Fibroblast of skin of left quadriceps (primary cell): Measurements from ENCODE around the gene TADA1.
"Not testable (repeated sequence)": the region's sequence is repeated elsewhere in the genome, so short reads cannot be mapped to it uniquely, and the experiment has no call there.

ENCODE experiments used
- DNase-seq, 2 experiments: peaks; one replicate each; pipeline ENCODE4 v3.0.0-alpha.2; 2013; ENCODE audit warnings: low read depth in 2 of 2

The TADA1 gene

DNA sequence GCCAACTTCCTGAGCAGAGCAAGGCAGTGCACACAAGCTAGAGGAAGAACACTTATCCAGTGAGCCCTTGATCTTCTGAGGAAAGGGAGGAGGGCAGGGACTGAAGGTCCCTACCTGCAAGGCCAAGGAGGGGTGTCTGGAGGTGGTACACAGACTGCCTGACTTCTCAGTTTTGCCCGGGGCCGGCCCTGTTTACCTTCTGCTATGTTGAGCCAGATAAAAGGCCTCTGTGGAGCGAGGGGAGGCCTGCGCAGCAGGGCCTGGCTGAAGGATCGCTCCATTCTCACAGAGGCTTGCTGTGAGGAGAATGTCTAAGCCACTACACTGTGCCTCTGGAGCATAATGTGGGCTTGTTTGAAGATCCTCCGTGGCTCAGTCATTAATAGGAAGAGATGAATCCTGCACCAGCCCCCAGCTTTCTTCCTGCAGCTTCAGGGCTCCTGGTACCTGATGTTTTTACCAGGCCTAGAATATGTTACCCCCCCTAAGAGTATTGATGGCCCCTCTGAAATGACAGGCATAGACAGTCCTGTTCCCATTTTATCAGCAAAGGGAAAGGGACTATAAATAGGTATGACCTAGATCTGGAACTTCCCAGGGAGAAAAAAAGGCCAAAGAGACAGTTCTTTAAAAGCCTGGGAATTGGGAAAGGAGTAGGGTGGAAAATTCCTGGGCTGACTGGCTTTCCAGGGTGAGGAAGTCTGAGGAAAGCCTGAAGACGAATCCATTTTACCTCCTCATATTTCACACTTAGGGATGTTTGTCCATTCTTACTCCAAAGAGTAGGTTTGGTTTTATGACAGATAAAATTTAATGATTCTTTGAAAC lies 32.1 kb downstream of the TADA1 start:
- no peak for DNase-seq

- no peak for DNase-seq
Measured at GRCh38 chr1:166843322-166843721, 32.7 kb downstream of the TADA1 start.

GRCh38 chr1:166840309-166841274 lies 35.5 kb downstream of the TADA1 start:
- no peak for DNase-seq

GRCh38 chr1:166839600-166840308 lies 36.3 kb downstream of the TADA1 start:
- no peak for DNase-seq

GRCh38 chr1:166838766-166839599 lies 37.1 kb downstream of the TADA1 start, which contains the start of gene POGK:
Gene POGK (plus strand): TSS chr1:166839475. CDS start chr1:166840957, 1,482 bp downstream.
- DNase-seq = peak; percentile 67

GRCh38 chr1:166836733-166837132 lies 39.3 kb downstream of the TADA1 start:
- DNase-seq = no peak

DNA sequence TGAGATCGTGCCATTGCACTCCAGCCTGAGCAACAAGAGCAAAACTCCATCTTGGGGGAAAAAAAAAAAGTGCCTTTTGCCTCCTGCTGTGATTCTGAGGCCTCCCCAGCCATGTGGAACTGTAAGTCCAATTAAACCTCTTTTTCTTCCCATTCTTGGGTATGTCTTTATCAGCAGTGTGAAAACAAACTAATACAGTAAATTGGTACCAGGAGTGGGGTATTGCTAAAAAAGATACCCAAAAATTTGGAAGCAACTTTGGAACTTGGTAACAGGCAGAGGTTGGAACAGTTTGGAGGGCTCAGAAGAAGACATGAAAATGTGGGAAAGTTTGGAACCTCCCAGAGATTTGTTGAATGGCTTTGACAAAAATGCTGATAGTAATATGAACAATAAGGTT lies 46.3 kb downstream of the TADA1 start:
- not testable (repeated sequence) for DNase-seq

DNA sequence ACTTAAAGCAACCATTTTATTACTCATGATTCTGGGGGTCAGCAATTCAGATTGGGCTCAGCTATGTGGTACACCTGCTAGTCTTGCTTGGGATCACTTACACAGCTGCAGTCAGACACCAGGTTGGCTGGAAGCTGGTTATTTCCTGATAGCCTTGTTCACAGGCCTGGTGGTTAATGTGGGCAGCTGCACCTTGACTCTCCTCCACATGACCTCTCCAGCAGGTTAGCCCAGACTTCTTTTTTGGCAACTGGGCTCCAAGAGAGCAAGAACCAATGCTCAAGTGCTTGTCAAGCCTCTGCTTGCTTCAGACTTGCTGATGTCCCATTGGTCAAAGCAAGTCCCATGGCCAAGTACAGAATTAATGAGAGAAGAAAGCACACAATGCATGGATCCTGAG lies 48.6 kb downstream of the TADA1 start:
- DNase-seq = no peak

DNA sequence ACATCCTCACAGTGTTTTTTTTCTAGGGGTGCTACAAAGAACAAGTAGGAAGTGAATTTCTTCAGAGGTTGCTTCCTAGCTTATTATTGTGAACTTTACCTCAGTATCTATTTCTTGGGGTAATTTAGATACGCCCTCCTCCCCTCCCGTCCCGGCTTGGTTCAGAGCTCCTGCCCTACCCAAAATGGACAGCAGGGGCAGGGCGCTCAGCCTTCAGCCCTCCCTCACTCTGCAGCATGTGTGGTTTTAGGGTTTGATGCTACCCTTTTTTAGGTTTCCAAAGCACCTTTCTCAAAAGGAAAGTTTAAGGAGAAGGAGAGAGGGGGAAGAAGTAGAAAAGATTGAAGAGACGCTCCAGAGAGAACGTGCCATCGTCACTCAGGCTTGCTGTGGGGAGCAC lies 53.7 kb downstream of the TADA1 start:
- DNase-seq = no peak

GRCh38 chr1:166819974-166820373 lies 56.1 kb downstream of the TADA1 start:
- DNase-seq = no peak

DNA sequence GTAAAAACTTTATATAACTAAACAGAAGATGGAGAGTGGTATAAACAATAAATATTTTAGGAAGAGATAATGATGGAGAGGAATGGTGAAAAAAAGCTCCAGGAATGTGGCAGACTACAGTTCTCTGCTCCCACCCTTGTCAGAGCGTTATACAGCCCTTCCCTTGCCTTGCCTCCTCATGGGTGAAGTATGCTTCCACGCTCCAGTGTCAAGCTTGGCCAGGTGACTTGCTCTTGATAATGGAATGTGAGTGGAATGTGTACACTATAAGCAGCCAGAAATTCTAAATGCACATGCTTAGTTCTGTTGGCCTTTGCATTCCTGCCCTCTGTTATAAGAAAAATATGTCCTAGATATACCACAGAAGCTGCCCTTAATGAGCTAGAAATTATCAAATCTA lies 61.5 kb downstream of the TADA1 start:
- DNase-seq = no peak

GRCh38 chr1:166813508-166814223 lies 62.4 kb downstream of the TADA1 start:
- DNase-seq = no peak

DNA sequence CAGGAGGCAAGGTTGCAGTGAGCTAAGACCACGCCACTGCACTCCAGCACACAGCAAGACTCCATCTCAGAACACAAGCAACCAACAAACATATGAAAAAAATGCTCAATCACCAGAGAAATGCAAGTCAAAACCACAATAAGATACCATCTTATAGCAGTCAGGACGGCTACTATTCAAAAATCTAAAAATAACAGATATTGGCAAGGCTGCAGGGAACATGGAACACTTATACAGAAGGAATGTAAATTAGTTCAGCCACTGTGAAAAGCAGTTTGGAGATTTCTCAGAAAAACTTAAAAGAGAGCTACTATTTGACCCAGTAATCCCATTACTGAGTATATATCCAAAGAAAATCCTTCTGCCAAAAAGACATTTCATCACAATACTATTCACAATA lies 64.4 kb downstream of the TADA1 start:
- no peak for DNase-seq

- no peak for DNase-seq
Measured at GRCh38 chr1:166808952-166809351, 67.1 kb downstream of the TADA1 start.
